ENCODE results near the gene HOXC4. TPM values are rescaled to one million over a fixed set of nuclear protein-coding genes. Genes with fewer than 3 reads are reported as not detected.

Gene HOXC4
- under 1 TPM in 1 of 2 donors, not detected in 1; 0.62 TPM for total RNA-seq

GRCh38 chr12:54053751-54054741 is at the start of gene HOXC4:
TSS of gene HOXC4 (plus strand) at chr12:54053835. CDS start at chr12:54053923, 88 bp downstream.
- Histone ChIP-seq H3K27ac (no peak within 1 kb of the TSS), H3K9me3 (no peaks in the 10 kb centered on the region), H3K4me1 (replicated peaks) (no peaks in the 10 kb centered on the region), H3K27me3 (replicated peaks; ENCODE audit: insufficient read depth) (peaks cover 62% of the 10 kb centered on the region), H3K4me3 (no peak within 1 kb of the TSS), H3K36me3 (no peaks in the 10 kb centered on the region)
- TF ChIP-seq POLR2AphosphoS5 (IDR thresholded peaks at IDR 0.05) = no peak
- no peak for TF ChIP-seq POLR2A (IDR thresholded peaks at IDR 0.05)
- no peak for TF ChIP-seq CTCF (IDR thresholded peaks at IDR 0.05)
- 6% methylated on average over 52 of the region's 52 CpGs for WGBS
- DNase-seq (ENCODE audit: low spot score) = no peak
- intact Hi-C loops (cut with DNase I) = no loop called here

- intact Hi-C loops (cut with DNase I) = no loop called here
- 39% methylated on average over 20 of the region's 20 CpGs for WGBS
- H3K4me1 ChIP-seq (replicated peaks) = no peaks in the 10 kb centered on the region
- H3K36me3 ChIP-seq = no peaks in the 10 kb centered on the region
- no peak overlapping the region for H3K27ac ChIP-seq
- no peaks in the 10 kb centered on the region for H3K9me3 ChIP-seq
- no peak for DNase-seq (ENCODE audit: low spot score)
- no peak overlapping the region for H3K4me3 ChIP-seq
- peaks cover 83% of the 10 kb centered on the region for H3K27me3 ChIP-seq (replicated peaks; ENCODE audit: insufficient read depth)
- no peak for TF ChIP-seq POLR2AphosphoS5 (IDR thresholded peaks at IDR 0.05)
- no peak for TF ChIP-seq CTCF (IDR thresholded peaks at IDR 0.05)
- TF ChIP-seq POLR2A (IDR thresholded peaks at IDR 0.05) = no peak
These were observed 49.4 kb upstream of the HOXC4 start for GRCh38 chr12:54004063-54004840.

- no peak overlapping the region for H3K4me3 ChIP-seq
- H3K27me3 ChIP-seq (replicated peaks; ENCODE audit: insufficient read depth) = peaks cover 84% of the 10 kb centered on the region
- H3K4me1 ChIP-seq (replicated peaks) = no peaks in the 10 kb centered on the region
- intact Hi-C loops (cut with DNase I) = no loop called here
- 24% methylated on average over 29 of the region's 31 CpGs for WGBS
- no peaks in the 10 kb centered on the region for H3K9me3 ChIP-seq
- TF ChIP-seq POLR2A (IDR thresholded peaks at IDR 0.05) (no peak), CTCF (IDR thresholded peaks at IDR 0.05) (no peak), POLR2AphosphoS5 (IDR thresholded peaks at IDR 0.05) (no peak)
- no peak overlapping the region for H3K27ac ChIP-seq
- no peak for DNase-seq (ENCODE audit: low spot score)
- no peaks in the 10 kb centered on the region for H3K36me3 ChIP-seq
These were observed 48.6 kb upstream of the HOXC4 start for GRCh38 chr12:54004841-54005530.

- Histone ChIP-seq H3K27ac (no peak overlapping the region), H3K36me3 (no peaks in the 10 kb centered on the region), H3K9me3 (no peaks in the 10 kb centered on the region), H3K4me1 (replicated peaks) (no peaks in the 10 kb centered on the region), H3K27me3 (replicated peaks; ENCODE audit: insufficient read depth) (peaks cover 84% of the 10 kb centered on the region), H3K4me3 (no peak overlapping the region)
- intact Hi-C loops (cut with DNase I) = no loop called here
- no peak for DNase-seq (ENCODE audit: low spot score)
- no peak for TF ChIP-seq POLR2A (IDR thresholded peaks at IDR 0.05)
- no peak for TF ChIP-seq POLR2AphosphoS5 (IDR thresholded peaks at IDR 0.05)
- WGBS = 4% methylated on average over 26 of the region's 26 CpGs
These were observed 48.1 kb upstream of the HOXC4 start for GRCh38 chr12:54005531-54005852.
